Raji (cell line): ENCODE measurements around the gene DTD1.

Experiments
- POLR2A ChIP-seq: IDR thresholded peaks from 2 replicates; pipeline ENCODE4 v1.6.1; 2011; ENCODE audit warnings: low read depth, low read length, control low read depth; ENCODE audit not compliant: insufficient read depth

The DTD1 gene

GRCh38 chr20:18811904-18812303, 224.1 kb downstream of the DTD1 start:
- TF ChIP-seq POLR2A = no peak

- TF ChIP-seq POLR2A = no peak
Observed at GRCh38 chr20:18813483-18813882, 225.6 kb downstream of the DTD1 start, which contains the start of gene SCP2D1. TSS of gene SCP2D1 (plus strand) at chr20:18813783. CDS start at chr20:18813816, 33 bp downstream.

GRCh38 chr20:18815194-18815942, 227.5 kb downstream of the DTD1 start:
- no peak for TF ChIP-seq POLR2A
